Adipocyte (in vitro differentiated cells): ENCODE measurements around the gene EBF3.

Experiments
- DNase-seq: peaks from one replicate; pipeline ENCODE4 v3.0.0-alpha.2; 2015; ENCODE audit warnings: low read depth
- H3K27me3 ChIP-seq: replicated peaks from 2 replicates; pipeline ENCODE4 v1.7.0; 2013; ENCODE audit warnings: mild to moderate bottlenecking, low read length, moderate library complexity; ENCODE audit not compliant: control insufficient read depth, insufficient read depth
- H3K36me3 ChIP-seq: 2 replicates; pipeline ENCODE4 v1.7.0; 2013; ENCODE audit warnings: low read length, mild to moderate bottlenecking, moderate library complexity; ENCODE audit not compliant: control insufficient read depth, insufficient read depth, severe bottlenecking
- H3K4me1 ChIP-seq: 2 replicates; pipeline ENCODE4 v1.7.0; 2013; ENCODE audit warnings: mild to moderate bottlenecking, low read length, moderate library complexity; ENCODE audit not compliant: control insufficient read depth, insufficient read depth
- H3K4me3 ChIP-seq: 2 replicates; pipeline ENCODE4 v1.7.0; 2013; ENCODE audit warnings: mild to moderate bottlenecking, low read length, moderate library complexity
- H3K9ac ChIP-seq: 2 replicates; pipeline ENCODE4 v1.7.0; 2013; ENCODE audit warnings: mild to moderate bottlenecking, low read length, moderate library complexity
- H3K9me3 ChIP-seq: 2 replicates; pipeline ENCODE4 v1.7.0; 2013; ENCODE audit warnings: mild to moderate bottlenecking, low read length, moderate library complexity; ENCODE audit not compliant: control insufficient read depth

The EBF3 gene

GRCh38 chr10:129849853-129850252, 114.2 kb downstream of the EBF3 start:
- peaks cover 40% of the 10 kb centered on the region for H3K36me3 ChIP-seq
- no peaks in the 10 kb centered on the region for H3K9me3 ChIP-seq
- H3K4me3 ChIP-seq, result no peak overlapping the region
- no peaks in the 10 kb centered on the region for H3K27me3 ChIP-seq
- DNase-seq, result no peak
- H3K9ac ChIP-seq, result no peak overlapping the region
- H3K4me1 ChIP-seq, result peaks cover 8% of the 10 kb centered on the region

- Histone ChIP-seq H3K27me3 (no peaks in the 10 kb centered on the region), H3K36me3 (peaks cover 40% of the 10 kb centered on the region), H3K9me3 (no peaks in the 10 kb centered on the region), H3K9ac (no peak overlapping the region), H3K4me1 (peaks cover 8% of the 10 kb centered on the region), H3K4me3 (no peak overlapping the region)
- no peak for DNase-seq
Measured at GRCh38 chr10:129849452-129849750, 114.7 kb downstream of the EBF3 start.

- Histone ChIP-seq H3K9ac (no peak overlapping the region), H3K4me1 (peaks cover 8% of the 10 kb centered on the region), H3K27me3 (no peaks in the 10 kb centered on the region), H3K36me3 (peaks cover 44% of the 10 kb centered on the region), H3K4me3 (no peak overlapping the region), H3K9me3 (no peaks in the 10 kb centered on the region)
- DNase-seq, result no peak
Measured at GRCh38 chr10:129848696-129849451, 115.2 kb downstream of the EBF3 start.

- Histone ChIP-seq H3K4me1 (peaks cover 3% of the 10 kb centered on the region), H3K36me3 (peaks cover 53% of the 10 kb centered on the region), H3K4me3 (no peak overlapping the region), H3K27me3 (no peaks in the 10 kb centered on the region), H3K9ac (no peak overlapping the region), H3K9me3 (no peaks in the 10 kb centered on the region)
- DNase-seq, result no peak
Measured at GRCh38 chr10:129847741-129848483, 116.2 kb downstream of the EBF3 start.

- H3K27me3 ChIP-seq, result no peaks in the 10 kb centered on the region
- DNase-seq, result no peak
- no peak overlapping the region for H3K9ac ChIP-seq
- H3K9me3 ChIP-seq, result no peaks in the 10 kb centered on the region
- peaks cover 53% of the 10 kb centered on the region for H3K36me3 ChIP-seq
- H3K4me1 ChIP-seq, result peaks cover 3% of the 10 kb centered on the region
- H3K4me3 ChIP-seq, result no peak overlapping the region
Measured at GRCh38 chr10:129846991-129847391, 117.1 kb downstream of the EBF3 start.

GRCh38 chr10:129845111-129845753, 118.8 kb downstream of the EBF3 start:
- H3K9ac ChIP-seq, result no peak overlapping the region
- H3K4me3 ChIP-seq, result no peak overlapping the region
- H3K9me3 ChIP-seq, result no peaks in the 10 kb centered on the region
- H3K4me1 ChIP-seq, result peaks cover 3% of the 10 kb centered on the region
- DNase-seq, result no peak
- H3K36me3 ChIP-seq, result peaks cover 69% of the 10 kb centered on the region
- no peaks in the 10 kb centered on the region for H3K27me3 ChIP-seq

- H3K4me3 ChIP-seq, result no peak overlapping the region
- H3K9me3 ChIP-seq, result no peaks in the 10 kb centered on the region
- no peak for DNase-seq
- H3K9ac ChIP-seq, result no peak overlapping the region
- H3K27me3 ChIP-seq, result no peaks in the 10 kb centered on the region
- H3K4me1 ChIP-seq, result peaks cover 3% of the 10 kb centered on the region
- peaks cover 72% of the 10 kb centered on the region for H3K36me3 ChIP-seq
Measured at GRCh38 chr10:129844216-129844766, 119.8 kb downstream of the EBF3 start.

- no peaks in the 10 kb centered on the region for H3K27me3 ChIP-seq
- peaks cover 3% of the 10 kb centered on the region for H3K4me1 ChIP-seq
- no peaks in the 10 kb centered on the region for H3K9me3 ChIP-seq
- no peak overlapping the region for H3K9ac ChIP-seq
- peaks cover 78% of the 10 kb centered on the region for H3K36me3 ChIP-seq
- no peak for DNase-seq
- no peak overlapping the region for H3K4me3 ChIP-seq
Measured at GRCh38 chr10:129843702-129844101, 120.4 kb downstream of the EBF3 start.

- H3K36me3 ChIP-seq, result peaks cover 84% of the 10 kb centered on the region
- H3K4me3 ChIP-seq, result no peak overlapping the region
- H3K27me3 ChIP-seq, result no peaks in the 10 kb centered on the region
- no peak overlapping the region for H3K9ac ChIP-seq
- no peak for DNase-seq
- H3K9me3 ChIP-seq, result no peaks in the 10 kb centered on the region
- H3K4me1 ChIP-seq, result no peaks in the 10 kb centered on the region
Measured at GRCh38 chr10:129843131-129843541, 120.9 kb downstream of the EBF3 start.

- no peaks in the 10 kb centered on the region for H3K27me3 ChIP-seq
- H3K4me1 ChIP-seq, result no peaks in the 10 kb centered on the region
- no peaks in the 10 kb centered on the region for H3K9me3 ChIP-seq
- no peak overlapping the region for H3K9ac ChIP-seq
- DNase-seq, result no peak
- peaks cover 81% of the 10 kb centered on the region for H3K36me3 ChIP-seq
- H3K4me3 ChIP-seq, result no peak overlapping the region
Measured at GRCh38 chr10:129842031-129842430, 122.0 kb downstream of the EBF3 start.

GRCh38 chr10:129841590-129841989, 122.5 kb downstream of the EBF3 start:
- Histone ChIP-seq H3K4me3 (no peak overlapping the region), H3K9ac (no peak overlapping the region), H3K9me3 (no peaks in the 10 kb centered on the region), H3K27me3 (no peaks in the 10 kb centered on the region), H3K36me3 (peaks cover 77% of the 10 kb centered on the region), H3K4me1 (no peaks in the 10 kb centered on the region)
- no peak for DNase-seq
